ENCODE data around the gene IRAK3.

DNA sequence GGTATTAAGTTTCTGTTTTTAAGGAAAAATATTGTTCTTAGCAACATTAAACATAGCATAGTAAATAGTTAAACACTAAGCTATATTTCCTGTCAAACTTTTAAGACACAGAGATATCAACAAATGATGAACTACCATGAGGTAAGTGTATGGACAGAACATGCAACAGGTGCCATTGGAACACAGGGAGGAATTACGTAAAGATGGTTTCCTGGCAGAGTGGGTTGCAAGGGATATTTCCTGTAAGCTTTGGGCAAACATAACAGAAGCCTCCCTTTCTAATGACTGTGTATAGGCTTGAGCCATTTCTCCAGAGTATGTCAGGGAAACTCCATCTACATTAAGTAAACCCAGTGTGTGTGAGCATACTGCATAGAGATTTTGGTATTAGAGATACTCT lies 81.6 kb downstream of the IRAK3 start:
- TF ChIP-seq, protein P1, sequence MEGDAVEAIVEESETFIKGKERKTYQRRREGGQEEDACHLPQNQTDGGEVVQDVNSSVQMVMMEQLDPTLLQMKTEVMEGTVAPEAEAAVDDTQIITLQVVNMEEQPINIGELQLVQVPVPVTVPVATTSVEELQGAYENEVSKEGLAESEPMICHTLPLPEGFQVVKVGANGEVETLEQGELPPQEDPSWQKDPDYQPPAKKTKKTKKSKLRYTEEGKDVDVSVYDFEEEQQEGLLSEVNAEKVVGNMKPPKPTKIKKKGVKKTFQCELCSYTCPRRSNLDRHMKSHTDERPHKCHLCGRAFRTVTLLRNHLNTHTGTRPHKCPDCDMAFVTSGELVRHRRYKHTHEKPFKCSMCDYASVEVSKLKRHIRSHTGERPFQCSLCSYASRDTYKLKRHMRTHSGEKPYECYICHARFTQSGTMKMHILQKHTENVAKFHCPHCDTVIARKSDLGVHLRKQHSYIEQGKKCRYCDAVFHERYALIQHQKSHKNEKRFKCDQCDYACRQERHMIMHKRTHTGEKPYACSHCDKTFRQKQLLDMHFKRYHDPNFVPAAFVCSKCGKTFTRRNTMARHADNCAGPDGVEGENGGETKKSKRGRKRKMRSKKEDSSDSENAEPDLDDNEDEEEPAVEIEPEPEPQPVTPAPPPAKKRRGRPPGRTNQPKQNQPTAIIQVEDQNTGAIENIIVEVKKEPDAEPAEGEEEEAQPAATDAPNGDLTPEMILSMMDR (IDR thresholded peaks at IDR 0.05), result no peak
- no peak for TF ChIP-seq EZH2 (IDR thresholded peaks at IDR 0.05; ENCODE audit: borderline replicate concordance, insufficient read depth, low read depth, low read length, poor library complexity, severe bottlenecking)

All from B cell (primary cell).